GM18868 (cell line): ENCODE data around the gene SH3BP5.
A peak's percentile ranks its signal among the peaks of the same experiment; 100 is the strongest.

Experiments used
- ATAC-seq: cut with Tn5 transposase; IDR thresholded peaks from one replicate; pipeline ENCODE4 v1.9.1; 2021; ENCODE audit warnings: mild to moderate bottlenecking, moderate library complexity; ENCODE audit not compliant: unreplicated experiment

The SH3BP5 gene

DNA sequence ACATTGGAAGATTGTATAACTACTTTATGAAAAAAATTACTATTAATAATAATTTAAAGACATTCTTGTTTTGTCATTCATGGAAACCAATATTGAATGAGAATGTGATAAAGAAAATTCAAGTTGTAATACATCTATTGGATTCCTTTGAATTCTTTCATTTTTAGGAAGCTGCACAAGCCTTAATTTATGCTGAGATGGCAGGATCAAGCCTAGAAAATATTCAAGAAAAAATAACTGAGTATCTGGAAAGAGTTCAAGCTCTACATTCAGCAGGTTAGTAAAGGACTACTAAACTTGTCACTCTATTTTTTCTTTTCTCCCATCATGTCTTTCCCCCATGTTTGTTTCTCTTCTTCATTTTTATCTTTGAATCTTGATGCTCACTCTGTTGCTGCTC is 120.4 kb downstream of the SH3BP5 start:
- no peak for ATAC-seq

DNA sequence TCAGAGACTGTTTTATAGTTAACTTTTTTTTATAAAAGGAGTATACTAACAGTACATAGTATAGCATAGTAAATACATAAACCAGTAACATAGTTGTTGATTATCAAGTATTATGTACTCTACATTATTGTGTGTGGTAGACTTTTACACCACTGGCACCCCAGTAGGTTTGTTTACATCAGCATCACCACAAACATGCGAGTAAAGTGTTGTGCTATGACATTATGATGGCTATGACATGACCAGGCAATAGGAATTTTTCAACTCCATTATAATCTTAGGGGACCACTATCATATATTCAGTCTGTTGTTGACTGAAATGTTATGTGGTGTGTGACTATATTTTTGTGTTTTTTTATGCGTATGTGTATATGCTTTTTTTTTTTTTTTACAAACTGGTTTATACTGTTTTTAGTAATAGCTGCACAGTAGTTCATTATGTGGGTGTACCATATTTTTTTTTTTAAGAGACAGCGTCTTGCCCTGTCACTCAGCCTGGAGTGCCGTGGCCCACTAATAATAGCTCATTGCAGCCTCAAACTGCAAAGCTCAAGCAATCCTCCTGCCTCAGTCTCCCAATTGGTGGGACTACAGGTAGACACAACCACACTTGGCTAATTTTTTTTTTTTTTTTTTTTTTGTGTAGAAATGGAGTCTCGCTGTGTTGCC is 124.4 kb downstream of the SH3BP5 start:
- no peak for ATAC-seq

DNA sequence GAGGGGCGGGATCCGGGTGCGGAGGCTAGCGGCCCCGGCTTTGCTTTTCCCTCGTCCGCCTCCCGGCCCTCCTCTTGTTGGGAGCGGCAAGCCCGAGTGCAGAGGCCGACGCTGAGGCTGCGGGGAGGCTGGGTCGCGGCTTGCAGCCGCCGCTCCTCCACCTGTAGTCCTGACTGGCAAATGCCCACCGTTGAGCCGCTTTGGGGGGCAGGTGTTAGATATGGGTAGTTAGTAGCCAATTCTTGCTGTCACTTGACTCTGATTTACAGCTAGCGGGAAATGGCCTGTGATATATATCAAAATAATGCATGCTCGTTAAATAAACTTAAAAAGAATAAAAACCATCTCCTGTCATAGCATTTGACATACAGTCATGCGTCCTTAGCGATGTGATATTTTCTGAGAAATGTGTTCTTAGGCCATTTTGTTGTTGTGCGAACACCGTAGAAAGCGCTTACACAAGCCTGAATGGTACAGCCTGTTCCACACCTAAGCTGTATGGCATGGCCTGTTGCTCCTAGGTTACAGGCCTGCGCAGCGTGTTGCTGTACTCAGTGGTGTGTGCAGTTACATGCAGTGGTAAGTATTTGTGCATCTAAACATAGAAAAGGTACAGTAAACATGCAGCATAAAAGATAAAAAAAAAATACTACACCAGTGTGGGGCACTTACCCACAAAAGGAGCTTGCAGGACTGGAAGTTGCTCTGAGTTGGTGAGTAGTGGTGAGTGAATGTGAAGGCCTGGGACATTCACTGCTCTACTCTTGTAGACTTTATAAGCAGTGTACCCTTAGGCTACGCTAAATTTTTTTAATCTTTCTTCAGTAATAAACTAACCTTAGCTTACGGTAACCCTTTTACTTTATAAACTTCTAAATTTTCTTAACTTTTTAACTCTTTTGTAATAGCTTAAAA is 125.5 kb downstream of the SH3BP5 start:
- ATAC-seq = peak; percentile 31

DNA sequence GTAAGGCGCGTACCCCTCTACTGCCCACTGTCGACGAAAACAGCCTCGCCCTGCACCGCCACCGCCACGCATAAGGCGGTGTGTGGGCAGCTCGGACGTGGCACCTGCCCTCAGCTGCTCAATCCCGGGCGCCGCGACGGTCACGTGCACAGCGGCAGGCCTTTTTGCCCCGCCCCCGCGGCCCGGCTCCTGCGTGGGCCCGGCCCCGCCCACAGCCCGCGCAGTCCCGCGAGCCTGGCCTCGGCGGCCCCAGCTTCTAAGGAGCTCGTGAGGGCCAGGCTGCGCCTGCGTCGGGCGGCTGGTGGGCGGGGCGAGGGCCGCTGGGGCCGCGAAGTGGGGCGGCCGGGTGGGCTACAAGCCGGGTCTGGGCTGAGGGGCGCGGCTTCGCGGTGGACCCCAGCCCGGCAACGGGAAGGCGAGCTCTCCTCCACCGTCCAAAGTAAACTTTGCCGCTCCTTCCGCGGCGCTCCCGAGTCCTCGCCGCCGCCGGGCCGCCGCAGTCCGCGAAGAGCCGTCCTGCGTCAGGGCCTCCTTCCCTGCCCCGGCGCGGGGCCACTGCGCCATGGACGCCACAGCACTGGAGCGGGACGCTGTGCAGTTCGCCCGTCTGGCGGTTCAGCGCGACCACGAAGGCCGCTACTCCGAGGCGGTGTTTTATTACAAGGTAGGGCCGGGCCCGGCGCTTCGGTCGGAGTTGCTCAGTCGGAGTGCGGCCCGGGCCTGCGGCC is 126.3 kb downstream of the SH3BP5 start, which contains the start of gene CAPN7:
Gene CAPN7 (plus strand): TSS at position 313 of the 728 bp plus-strand sequence. CDS start 250 bp downstream, at position 563.
- ATAC-seq = peak; percentile 88

DNA sequence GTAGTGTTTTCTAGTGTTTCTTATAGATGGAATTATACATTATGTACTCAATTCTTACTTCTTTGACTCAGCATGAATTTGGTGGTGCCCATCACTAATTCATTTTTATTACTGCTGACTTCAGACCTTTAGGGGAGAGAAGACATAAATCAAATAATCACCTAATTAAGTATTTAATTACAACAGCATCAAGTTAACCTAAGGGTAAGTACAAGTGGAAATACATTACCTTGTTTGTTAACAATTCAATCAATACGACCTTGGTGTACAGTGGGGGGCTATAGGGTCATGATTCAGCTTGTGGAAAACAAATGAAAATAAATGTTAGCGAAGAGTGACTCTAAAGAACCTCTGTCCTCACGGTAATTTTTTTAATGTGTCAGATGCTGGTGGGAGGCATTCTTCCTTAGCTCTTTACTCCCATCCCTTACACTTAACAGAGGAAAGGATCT is 126.9 kb downstream of the SH3BP5 start:
- ATAC-seq = no peak
